ENCODE results near the gene CXXC1. TPM values are rescaled to one million over a fixed set of nuclear protein-coding genes. Genes with fewer than 3 reads are reported as not detected.
A peak's percentile ranks its signal among the peaks of the same experiment; 100 is the strongest.

CXXC1 gene
- total RNA-seq, 1 experiment from 2014 or later: 43.0 TPM

GRCh38 chr18:50307400-50307737, 19.9 kb upstream of the CXXC1 start:
- Histone ChIP-seq H2AFZ (ENCODE audit: low read length) (peak overlapping the region; percentile 52; the same call in 1 of the 2 replicates), H3K27me3 (ENCODE audit: low read length) (peaks cover 5% of the 10 kb centered on the region; the same call in 1 of the 2 replicates), H3K4me1 (ENCODE audit: low read length) (peaks cover 33% of the 10 kb centered on the region), H4K20me1 (ENCODE audit: insufficient read depth, low read depth, low read length) (no peaks in the 10 kb centered on the region), H3K79me2 (ENCODE audit: low read length) (no peaks in the 10 kb centered on the region), H3K9me3 (ENCODE audit: low read length) (peaks cover 5% of the 10 kb centered on the region; the same call in 1 of the 2 replicates), H3K27ac (ENCODE audit: low read length) (peak overlapping the region; percentile 54), H3K9ac (ENCODE audit: low read length) (peak overlapping the region; percentile 68), H3K4me3 (ENCODE audit: low read length) (peak overlapping the region; percentile 66), H3K4me2 (ENCODE audit: low read depth, low read length, poor library complexity, severe bottlenecking) (peak overlapping the region; percentile 70), H3K36me3 (ENCODE audit: insufficient read depth, low read length) (peaks cover 4% of the 10 kb centered on the region; the same call in 1 of the 2 replicates), H3K9me2 (replicated peaks; ENCODE audit: insufficient read depth, low read length) (no peaks in the 10 kb centered on the region)
- DNase-seq: no peak

DNA sequence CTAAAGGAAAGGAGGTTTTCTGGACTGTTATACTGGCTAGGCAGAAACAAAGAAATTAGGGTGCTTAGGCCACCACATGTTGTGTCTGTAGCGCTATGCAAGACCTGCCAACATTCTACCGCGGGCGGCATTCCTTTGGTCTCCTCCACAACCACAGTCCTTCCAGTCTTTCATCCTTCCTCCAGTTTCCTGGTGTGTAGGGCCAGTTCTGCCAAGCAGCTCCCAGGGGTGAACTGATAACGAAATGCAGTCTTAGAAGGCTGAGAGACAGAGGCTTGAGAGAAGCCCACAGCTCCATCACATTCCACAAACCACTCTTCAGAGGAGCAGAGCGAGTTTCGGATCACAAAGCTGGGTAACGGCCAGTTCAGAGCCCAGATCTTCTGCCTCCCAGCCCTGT, 19.5 kb upstream of the CXXC1 start:
- DNase-seq: no peak
- Histone ChIP-seq H3K27ac (ENCODE audit: low read length) (no peak overlapping the region), H4K20me1 (ENCODE audit: insufficient read depth, low read depth, low read length) (no peaks in the 10 kb centered on the region), H3K79me2 (ENCODE audit: low read length) (no peaks in the 10 kb centered on the region), H3K27me3 (ENCODE audit: low read length) (peaks cover 5% of the 10 kb centered on the region; the same call in 1 of the 2 replicates), H3K4me1 (ENCODE audit: low read length) (peaks cover 30% of the 10 kb centered on the region), H3K9me2 (replicated peaks; ENCODE audit: insufficient read depth, low read length) (no peaks in the 10 kb centered on the region), H3K9ac (ENCODE audit: low read length) (peak overlapping the region; percentile 68), H3K36me3 (ENCODE audit: insufficient read depth, low read length) (peaks cover 4% of the 10 kb centered on the region; the same call in 1 of the 2 replicates), H2AFZ (ENCODE audit: low read length) (peak overlapping the region; percentile 52; the same call in 1 of the 2 replicates), H3K4me2 (ENCODE audit: low read depth, low read length, poor library complexity, severe bottlenecking) (peak overlapping the region; percentile 70), H3K9me3 (ENCODE audit: low read length) (peaks cover 5% of the 10 kb centered on the region; the same call in 1 of the 2 replicates), H3K4me3 (ENCODE audit: low read length) (peak overlapping the region; percentile 66)

GRCh38 chr18:50301074-50301473, 13.6 kb upstream of the CXXC1 start:
- Histone ChIP-seq H3K9me2 (replicated peaks; ENCODE audit: insufficient read depth, low read length) (no peaks in the 10 kb centered on the region), H4K20me1 (ENCODE audit: insufficient read depth, low read depth, low read length) (no peaks in the 10 kb centered on the region), H3K9ac (ENCODE audit: low read length) (no peak overlapping the region), H3K4me1 (ENCODE audit: low read length) (peaks cover 16% of the 10 kb centered on the region), H3K9me3 (ENCODE audit: low read length) (peaks cover 5% of the 10 kb centered on the region; the same call in 1 of the 2 replicates), H2AFZ (ENCODE audit: low read length) (no peak overlapping the region), H3K79me2 (ENCODE audit: low read length) (no peaks in the 10 kb centered on the region), H3K27me3 (ENCODE audit: low read length) (peaks cover 5% of the 10 kb centered on the region; the same call in 1 of the 2 replicates), H3K36me3 (ENCODE audit: insufficient read depth, low read length) (0 out of 2 replicates have a peak, but pooled peaks cover 4% of the 10 kb centered on the region), H3K4me3 (ENCODE audit: low read length) (no peak overlapping the region), H3K27ac (ENCODE audit: low read length) (no peak overlapping the region), H3K4me2 (ENCODE audit: low read depth, low read length, poor library complexity, severe bottlenecking) (no peak overlapping the region)
- DNase-seq: no peak

DNA sequence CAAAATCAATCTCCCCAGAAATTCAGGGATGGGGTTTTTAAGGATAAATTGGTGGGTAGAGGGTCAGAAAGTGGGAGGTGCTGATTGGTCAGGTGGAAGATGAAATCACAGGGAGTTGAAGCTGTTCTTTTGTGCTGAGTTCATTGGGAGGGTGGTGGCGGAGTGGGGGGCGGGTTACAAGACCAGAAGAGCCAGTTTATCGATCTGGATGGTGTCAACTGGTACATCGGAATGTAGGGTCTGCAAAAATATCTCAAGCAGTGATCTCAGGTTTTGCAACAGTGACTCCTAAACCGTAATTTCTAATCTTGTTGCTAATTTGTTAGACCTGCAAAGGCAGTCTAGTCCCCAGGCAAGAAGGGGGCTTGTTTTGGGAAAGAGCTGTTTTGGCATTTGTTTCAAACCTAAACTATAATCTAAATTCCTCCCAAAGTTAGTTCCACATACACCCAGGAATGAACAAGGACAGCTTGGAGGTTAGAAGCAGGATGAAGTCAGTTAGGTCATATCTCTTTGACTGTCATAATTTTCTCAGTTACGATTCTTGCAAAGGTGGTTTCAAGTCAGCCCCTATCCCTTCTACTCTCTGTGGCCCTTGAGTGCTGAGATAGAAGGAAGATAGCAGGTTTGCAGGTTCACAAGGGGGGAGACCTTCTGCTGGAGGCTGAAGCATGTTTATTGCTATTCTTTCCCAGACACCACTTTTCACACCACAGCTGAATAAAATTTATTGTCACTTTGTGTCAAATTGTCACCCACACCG, 12.3 kb upstream of the CXXC1 start:
- H3K79me2 ChIP-seq (ENCODE audit: low read length): no peaks in the 10 kb centered on the region
- H3K27ac ChIP-seq (ENCODE audit: low read length): no peak overlapping the region
- no peak overlapping the region for H3K4me2 ChIP-seq (ENCODE audit: low read depth, low read length, poor library complexity, severe bottlenecking)
- H3K9me3 ChIP-seq (ENCODE audit: low read length): no peaks in the 10 kb centered on the region
- no peak overlapping the region for H3K4me3 ChIP-seq (ENCODE audit: low read length)
- H3K9me2 ChIP-seq (replicated peaks; ENCODE audit: insufficient read depth, low read length): no peaks in the 10 kb centered on the region
- H3K36me3 ChIP-seq (ENCODE audit: insufficient read depth, low read length): no peaks in the 10 kb centered on the region
- H2AFZ ChIP-seq (ENCODE audit: low read length): no peak overlapping the region; the same call in 1 of the 2 replicates
- no peaks in the 10 kb centered on the region for H4K20me1 ChIP-seq (ENCODE audit: insufficient read depth, low read depth, low read length)
- no peaks in the 10 kb centered on the region for H3K27me3 ChIP-seq (ENCODE audit: low read length)
- peaks cover 16% of the 10 kb centered on the region for H3K4me1 ChIP-seq (ENCODE audit: low read length)
- no peak overlapping the region for H3K9ac ChIP-seq (ENCODE audit: low read length)
- DNase-seq: no peak

GRCh38 chr18:50298443-50299284, 11.2 kb upstream of the CXXC1 start:
- Histone ChIP-seq H3K4me1 (ENCODE audit: low read length) (peaks cover 16% of the 10 kb centered on the region), H3K27ac (ENCODE audit: low read length) (no peak overlapping the region), H3K79me2 (ENCODE audit: low read length) (no peaks in the 10 kb centered on the region), H4K20me1 (ENCODE audit: insufficient read depth, low read depth, low read length) (no peaks in the 10 kb centered on the region), H3K9me3 (ENCODE audit: low read length) (no peaks in the 10 kb centered on the region), H3K9ac (ENCODE audit: low read length) (no peak overlapping the region), H3K27me3 (ENCODE audit: low read length) (no peaks in the 10 kb centered on the region), H3K4me2 (ENCODE audit: low read depth, low read length, poor library complexity, severe bottlenecking) (peak overlapping the region; percentile 78), H3K9me2 (replicated peaks; ENCODE audit: insufficient read depth, low read length) (no peaks in the 10 kb centered on the region), H2AFZ (ENCODE audit: low read length) (no peak overlapping the region), H3K4me3 (ENCODE audit: low read length) (peak overlapping the region; percentile 63; the same call in 1 of the 2 replicates), H3K36me3 (ENCODE audit: insufficient read depth, low read length) (no peaks in the 10 kb centered on the region)
- no peak for DNase-seq

DNA sequence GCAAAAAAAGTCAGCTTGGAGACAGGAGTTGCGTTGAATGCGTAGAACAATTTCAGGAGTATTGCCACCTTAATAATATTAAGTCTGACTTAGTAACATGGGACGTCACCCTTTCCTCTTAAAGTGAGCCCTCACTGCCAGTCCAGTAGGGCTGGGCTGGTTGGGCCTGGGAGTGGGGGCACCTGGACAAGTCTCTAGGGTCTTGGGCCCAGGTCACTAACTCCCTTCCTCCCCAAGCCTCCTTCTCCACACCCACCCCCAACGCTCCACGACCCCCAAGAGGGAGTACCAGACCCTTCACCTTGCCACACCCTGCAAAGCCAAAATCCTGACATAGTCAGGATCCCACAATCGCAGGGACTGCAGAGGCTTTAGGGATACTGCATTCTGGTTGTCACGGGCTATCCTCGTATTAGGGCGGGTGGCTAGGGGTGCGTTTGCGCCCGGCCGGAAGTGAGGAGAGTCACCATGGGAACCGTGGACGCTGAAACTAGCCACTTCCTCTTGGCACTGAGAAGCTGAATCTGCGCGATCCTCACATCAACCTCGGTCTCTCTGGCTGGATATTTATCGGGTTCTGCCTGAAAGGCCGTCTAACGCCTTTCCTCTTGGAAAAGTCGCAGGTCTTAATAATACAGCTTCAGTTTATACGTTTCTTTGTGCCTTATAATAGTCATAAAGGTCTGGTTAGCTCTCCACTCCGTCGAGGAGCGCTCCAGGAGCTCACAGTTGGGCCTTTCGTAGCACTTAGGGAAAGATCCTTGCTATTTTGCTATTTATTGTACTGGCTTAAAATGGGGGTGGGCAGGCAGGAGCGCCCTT, 10.3 kb upstream of the CXXC1 start:
- peak; percentile 95 for DNase-seq
- Histone ChIP-seq H3K9ac (ENCODE audit: low read length) (peak overlapping the region; percentile 66), H3K4me2 (ENCODE audit: low read depth, low read length, poor library complexity, severe bottlenecking) (peak overlapping the region; percentile 78), H3K4me3 (ENCODE audit: low read length) (peak overlapping the region; percentile 63), H4K20me1 (ENCODE audit: insufficient read depth, low read depth, low read length) (no peaks in the 10 kb centered on the region), H3K9me2 (replicated peaks; ENCODE audit: insufficient read depth, low read length) (no peaks in the 10 kb centered on the region), H3K36me3 (ENCODE audit: insufficient read depth, low read length) (no peaks in the 10 kb centered on the region), H3K79me2 (ENCODE audit: low read length) (no peaks in the 10 kb centered on the region), H3K27me3 (ENCODE audit: low read length) (no peaks in the 10 kb centered on the region), H3K9me3 (ENCODE audit: low read length) (no peaks in the 10 kb centered on the region), H3K27ac (ENCODE audit: low read length) (no peak overlapping the region), H3K4me1 (ENCODE audit: low read length) (peaks cover 16% of the 10 kb centered on the region), H2AFZ (ENCODE audit: low read length) (peak overlapping the region; percentile 90)

DNA sequence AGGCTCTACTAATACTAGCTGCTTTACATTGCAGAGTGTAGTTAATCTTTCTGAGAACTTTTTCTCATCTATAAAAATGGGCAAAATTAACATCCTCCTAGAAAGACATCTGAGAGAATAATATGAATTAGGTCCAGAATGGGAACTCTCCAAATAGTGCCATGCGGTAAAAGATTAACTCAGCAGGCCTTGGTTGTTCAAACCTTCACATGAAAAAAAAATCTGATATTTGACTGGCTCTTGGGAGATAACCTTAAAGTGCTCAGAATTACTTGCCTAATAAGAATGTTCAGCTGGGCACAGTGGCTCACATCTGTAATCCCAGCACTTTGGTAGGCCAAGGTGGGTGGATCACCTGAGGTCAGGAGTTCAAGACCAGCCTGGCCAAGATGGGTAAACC, 5.5 kb upstream of the CXXC1 start:
- Histone ChIP-seq H3K9me2 (replicated peaks; ENCODE audit: insufficient read depth, low read length) (no peaks in the 10 kb centered on the region), H2AFZ (ENCODE audit: low read length) (no peak overlapping the region), H3K4me3 (ENCODE audit: low read length) (no peak overlapping the region), H4K20me1 (ENCODE audit: insufficient read depth, low read depth, low read length) (no peaks in the 10 kb centered on the region), H3K27me3 (ENCODE audit: low read length) (no peaks in the 10 kb centered on the region), H3K36me3 (ENCODE audit: insufficient read depth, low read length) (no peaks in the 10 kb centered on the region), H3K9me3 (ENCODE audit: low read length) (no peaks in the 10 kb centered on the region), H3K4me2 (ENCODE audit: low read depth, low read length, poor library complexity, severe bottlenecking) (no peak overlapping the region), H3K79me2 (ENCODE audit: low read length) (no peaks in the 10 kb centered on the region), H3K4me1 (ENCODE audit: low read length) (peaks cover 14% of the 10 kb centered on the region), H3K27ac (ENCODE audit: low read length) (no peak overlapping the region), H3K9ac (ENCODE audit: low read length) (no peak overlapping the region)
- no peak for DNase-seq

All from Karpas-422 (cell line).